ENCODE measurements around the gene ARHGAP26. TPM values are rescaled to one million over a fixed set of nuclear protein-coding genes. Genes with fewer than 3 reads are reported as not detected.

ARHGAP26 gene
- total and polyA plus RNA-seq, 7 donors = 5.4 to 25.5 (median 19.1) TPM

GRCh38 chr5:142811866-142812557, 41.8 kb downstream of the ARHGAP26 start:
- Histone ChIP-seq H3K27me3 (no peaks in the 10 kb centered on the region), H3K36me3 (no peaks in the 10 kb centered on the region), H3K27ac (no peak overlapping the region), H3K4me3 (no peak overlapping the region), H3K4me1 (peaks cover 0 to 36% (median 17%) of the 10 kb centered on the region in 4 donors), H3K9me3 (no peaks in the 10 kb centered on the region)
- 78 to 91% methylated on average over 10 of the region's 10 CpGs for WGBS, 2 donors
- intact Hi-C loops (cut with DNase I) = no loop called here
- TF ChIP-seq, protein P1, sequence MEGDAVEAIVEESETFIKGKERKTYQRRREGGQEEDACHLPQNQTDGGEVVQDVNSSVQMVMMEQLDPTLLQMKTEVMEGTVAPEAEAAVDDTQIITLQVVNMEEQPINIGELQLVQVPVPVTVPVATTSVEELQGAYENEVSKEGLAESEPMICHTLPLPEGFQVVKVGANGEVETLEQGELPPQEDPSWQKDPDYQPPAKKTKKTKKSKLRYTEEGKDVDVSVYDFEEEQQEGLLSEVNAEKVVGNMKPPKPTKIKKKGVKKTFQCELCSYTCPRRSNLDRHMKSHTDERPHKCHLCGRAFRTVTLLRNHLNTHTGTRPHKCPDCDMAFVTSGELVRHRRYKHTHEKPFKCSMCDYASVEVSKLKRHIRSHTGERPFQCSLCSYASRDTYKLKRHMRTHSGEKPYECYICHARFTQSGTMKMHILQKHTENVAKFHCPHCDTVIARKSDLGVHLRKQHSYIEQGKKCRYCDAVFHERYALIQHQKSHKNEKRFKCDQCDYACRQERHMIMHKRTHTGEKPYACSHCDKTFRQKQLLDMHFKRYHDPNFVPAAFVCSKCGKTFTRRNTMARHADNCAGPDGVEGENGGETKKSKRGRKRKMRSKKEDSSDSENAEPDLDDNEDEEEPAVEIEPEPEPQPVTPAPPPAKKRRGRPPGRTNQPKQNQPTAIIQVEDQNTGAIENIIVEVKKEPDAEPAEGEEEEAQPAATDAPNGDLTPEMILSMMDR (IDR thresholded peaks at IDR 0.05) = no peak
- no peak for TF ChIP-seq EP300 (IDR thresholded peaks at IDR 0.05)
- no peak for TF ChIP-seq POLR2A (IDR thresholded peaks at IDR 0.05)
- no peak for TF ChIP-seq POLR2AphosphoS5 (IDR thresholded peaks at IDR 0.05)
- no peak for DNase-seq

DNA sequence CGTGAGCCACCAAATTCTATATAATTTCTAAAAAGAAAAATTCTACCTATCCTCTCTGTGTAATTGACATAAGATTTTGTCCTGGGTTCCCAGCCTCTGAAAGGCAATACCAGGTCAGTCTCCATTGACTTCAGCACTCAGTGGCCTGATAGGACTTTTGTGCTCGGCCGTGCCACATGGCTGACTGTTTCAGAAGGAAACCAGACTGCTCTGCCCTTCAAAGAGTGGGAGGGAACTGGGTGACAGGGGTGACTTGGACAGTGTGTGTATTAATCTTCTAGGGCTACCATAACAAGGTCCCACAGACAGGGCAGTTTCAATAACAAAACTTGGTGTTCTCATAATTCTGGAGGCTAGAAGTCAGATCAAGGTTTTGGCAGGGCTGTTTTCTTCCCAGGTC, 43.0 kb downstream of the ARHGAP26 start:
- 95 to 98% methylated on average over 3 of the region's 3 CpGs for WGBS, 2 donors
- Histone ChIP-seq H3K4me1 (peaks cover 0 to 48% (median 28%) of the 10 kb centered on the region in 4 donors), H3K9me3 (no peaks in the 10 kb centered on the region), H3K4me3 (no peak overlapping the region), H3K27me3 (no peaks in the 10 kb centered on the region), H3K27ac (peak overlapping the region in 2 of 4 donors; percentile 55 to 58), H3K36me3 (no peaks in the 10 kb centered on the region)
- no peak for TF ChIP-seq POLR2A (IDR thresholded peaks at IDR 0.05)
- no peak for TF ChIP-seq POLR2AphosphoS5 (IDR thresholded peaks at IDR 0.05)
- DNase-seq = no peak
- intact Hi-C loops (cut with DNase I) = no loop called here

DNA sequence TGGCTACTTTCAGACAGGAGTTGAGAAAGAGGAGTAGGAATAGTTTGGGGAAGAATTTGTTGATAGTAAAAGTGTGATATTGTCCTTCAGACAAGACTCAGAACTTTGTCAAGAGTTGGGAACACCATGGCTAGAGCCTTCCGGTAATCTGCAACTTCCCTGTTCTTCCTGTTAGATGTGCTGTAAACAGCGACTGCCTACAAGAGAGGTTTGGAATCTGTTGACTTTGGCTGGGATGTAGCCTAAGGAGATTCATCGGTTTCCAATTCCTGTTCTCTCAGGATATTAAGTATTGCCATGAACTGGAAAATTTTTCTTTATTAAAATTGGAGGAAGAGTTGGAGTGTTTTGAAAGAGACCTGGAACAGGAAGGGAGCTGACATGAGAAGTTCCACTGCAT, 43.9 kb downstream of the ARHGAP26 start:
- peak overlapping the region in 3 of 4 donors; percentile 40 to 58 (median 55) for H3K27ac ChIP-seq
- H3K4me1 ChIP-seq = peaks cover 0 to 57% (median 36%) of the 10 kb centered on the region in 4 donors

DNA sequence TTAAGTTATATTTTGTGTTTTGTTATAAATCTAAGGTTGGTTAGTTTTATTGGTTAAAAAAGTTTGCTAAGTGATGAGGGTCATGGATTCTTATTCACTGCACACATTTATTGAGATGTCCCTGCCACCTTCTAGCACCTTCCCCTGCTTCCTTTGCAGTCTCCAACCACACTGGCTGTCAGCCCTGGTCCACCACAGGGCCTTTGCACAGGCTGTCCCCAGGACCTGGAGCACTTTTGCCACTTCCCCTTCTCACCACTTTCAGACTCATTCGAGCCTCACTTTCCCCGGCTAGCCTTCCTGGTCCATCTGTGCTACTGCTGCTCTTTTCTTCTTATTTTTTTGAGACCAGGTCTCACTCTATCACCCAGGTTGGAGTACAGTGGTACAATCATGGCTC, 45.3 kb downstream of the ARHGAP26 start:
- no peak for DNase-seq
- no peak overlapping the region for H3K27ac ChIP-seq
- TF ChIP-seq POLR2AphosphoS5 (IDR thresholded peaks at IDR 0.05) (no peak), POLR2A (IDR thresholded peaks at IDR 0.05) (no peak), EP300 (IDR thresholded peaks at IDR 0.05) (no peak)
- TF ChIP-seq, protein P1 (IDR thresholded peaks at IDR 0.05) = no peak
- 91 to 92% methylated on average over 2 of the region's 2 CpGs for WGBS, 2 donors
- intact Hi-C loops (cut with DNase I) = loop anchor here (5.0 kb wide), 1 partner anchor 52 kb away; no protein-coding TSS in a partner anchor
- no peaks in the 10 kb centered on the region for H3K27me3 ChIP-seq
- H3K4me3 ChIP-seq = no peak overlapping the region
- no peaks in the 10 kb centered on the region for H3K9me3 ChIP-seq
- H3K36me3 ChIP-seq = no peaks in the 10 kb centered on the region
- peaks cover 0 to 51% (median 37%) of the 10 kb centered on the region in 4 donors for H3K4me1 ChIP-seq

More for the DNA sequence above, 43.9 kb downstream of the ARHGAP26 start:
- Histone ChIP-seq H3K36me3 (no peaks in the 10 kb centered on the region), H3K9me3 (no peaks in the 10 kb centered on the region), H3K27me3 (no peaks in the 10 kb centered on the region), H3K4me3 (no peak overlapping the region)
- intact Hi-C loops (cut with DNase I) = no loop called here
- no peak for DNase-seq
- 18 to 67% methylated on average over 3 of the region's 3 CpGs for WGBS, 2 donors
- TF ChIP-seq, protein P1 (IDR thresholded peaks at IDR 0.05) = no peak
- no peak for TF ChIP-seq EP300 (IDR thresholded peaks at IDR 0.05)
- peak in 1 of 4 donors; percentile 41 for TF ChIP-seq POLR2AphosphoS5 (IDR thresholded peaks at IDR 0.05)

- Histone ChIP-seq H3K4me1 (peaks cover 0 to 44% (median 37%) of the 10 kb centered on the region in 4 donors), H3K4me3 (no peak overlapping the region), H3K36me3 (no peaks in the 10 kb centered on the region), H3K27me3 (no peaks in the 10 kb centered on the region), H3K9me3 (peaks cover 0 to 4% (median 0%) of the 10 kb centered on the region in 4 donors), H3K27ac (peak overlapping the region; percentile 5 to 66 (median 42))
- no peak for TF ChIP-seq EP300 (IDR thresholded peaks at IDR 0.05)
- TF ChIP-seq, protein P1 (IDR thresholded peaks at IDR 0.05) = no peak
- intact Hi-C loops (cut with DNase I) = loop anchor here (5.0 kb wide), 1 partner anchor 51 kb away; no protein-coding TSS in a partner anchor
- whole genome bisulfite sequencing, 2 donors = 73 to 87% methylated on average over 6 of the region's 6 CpGs
- no peak for DNase-seq
Observed at GRCh38 chr5:142816531-142817430, 46.6 kb downstream of the ARHGAP26 start.

Data from sigmoid colon (tissue), 7 donors.